Measurements from ENCODE around the gene NXPE2.
"Not testable (repeated sequence)": the region's sequence is repeated elsewhere in the genome, so short reads cannot be mapped to it uniquely, and the experiment has no call there.

The NXPE2 gene

GRCh38 chr11:114678125-114679036 is at the start of gene NXPE2:
TSS of gene NXPE2 (plus strand) at chr11:114678527. CDS start at chr11:114678576, 49 bp downstream.
- peak; percentile 39 for DNase-seq

GRCh38 chr11:114631445-114631965 is 46.8 kb upstream of the NXPE2 start:
- DNase-seq, result not testable (repeated sequence)

GRCh38 chr11:114639440-114639839 is 38.9 kb upstream of the NXPE2 start:
- DNase-seq, result not testable (repeated sequence)

- no peak for DNase-seq
Measured at GRCh38 chr11:114650661-114651060, 27.7 kb upstream of the NXPE2 start.

GRCh38 chr11:114651145-114651718 is 27.1 kb upstream of the NXPE2 start:
- DNase-seq, result no peak

- no peak for DNase-seq
Measured at GRCh38 chr11:114653148-114653547, 25.2 kb upstream of the NXPE2 start.

- DNase-seq, result no peak
Measured at GRCh38 chr11:114664641-114665040, 13.7 kb upstream of the NXPE2 start.

GRCh38 chr11:114666760-114667159 is 11.6 kb upstream of the NXPE2 start:
- DNase-seq, result no peak

GRCh38 chr11:114668109-114668508 is 10.2 kb upstream of the NXPE2 start:
- no peak for DNase-seq

GRCh38 chr11:114673661-114674060 is 4.7 kb upstream of the NXPE2 start:
- no peak for DNase-seq

GRCh38 chr11:114679505-114679904 is 1.2 kb downstream of the NXPE2 start:
- no peak for DNase-seq

GRCh38 chr11:114683007-114683406 is 4.7 kb downstream of the NXPE2 start:
- no peak for DNase-seq

- no peak for DNase-seq
Measured at GRCh38 chr11:114684636-114685035, 6.3 kb downstream of the NXPE2 start.

- DNase-seq, result no peak
Measured at GRCh38 chr11:114685097-114685496, 6.8 kb downstream of the NXPE2 start.

GRCh38 chr11:114705280-114706024 is 27.1 kb downstream of the NXPE2 start:
- DNase-seq, result no peak

GRCh38 chr11:114709960-114710359 is 31.6 kb downstream of the NXPE2 start:
- DNase-seq, result no peak

- DNase-seq, result no peak
Measured at GRCh38 chr11:114713756-114714155, 35.4 kb downstream of the NXPE2 start.

GRCh38 chr11:114719562-114719961 is 41.2 kb downstream of the NXPE2 start:
- DNase-seq, result no peak

- no peak for DNase-seq
Measured at GRCh38 chr11:114724916-114725524, 46.7 kb downstream of the NXPE2 start.

- no peak for DNase-seq
Measured at GRCh38 chr11:114725623-114726022, 47.3 kb downstream of the NXPE2 start.

- no peak for DNase-seq
Measured at GRCh38 chr11:114736806-114737205, 58.5 kb downstream of the NXPE2 start.

- peak; percentile 33 for DNase-seq
Measured at GRCh38 chr11:114738954-114739353, 60.6 kb downstream of the NXPE2 start.

- DNase-seq, result no peak
Measured at GRCh38 chr11:114745150-114745671, 66.9 kb downstream of the NXPE2 start.
